ENCODE results near the gene GRID2. TPM values are rescaled to one million over a fixed set of nuclear protein-coding genes. Genes with fewer than 3 reads are reported as not detected.

Gene GRID2
- total and polyA plus RNA-seq, 2 donors (not counting 1 experiment from before 2014, with no cell fraction given), result under 0.01 to 0.02 TPM

DNA sequence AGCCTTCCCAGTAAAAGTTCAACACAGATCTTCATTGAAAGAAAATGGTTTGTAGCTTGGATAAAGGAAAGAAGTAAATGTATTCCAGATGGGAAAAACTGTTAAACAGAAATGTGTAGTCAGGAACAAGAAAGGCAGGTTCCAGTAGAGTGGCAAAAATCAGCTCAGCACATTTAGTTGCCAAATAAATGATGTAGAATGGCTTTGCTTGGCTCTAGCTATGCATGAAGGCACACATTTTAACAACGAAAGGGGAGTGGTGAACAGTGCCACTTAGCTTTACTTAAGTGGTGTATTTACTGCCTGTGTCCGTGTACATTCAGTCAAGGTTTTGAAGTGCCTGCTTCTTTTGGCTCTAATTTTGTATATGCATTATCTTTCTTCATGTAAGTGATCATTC, 880.3 kb downstream of the GRID2 start:
- Histone ChIP-seq H3K4me3 (replicated peaks in 1 of 4; ENCODE audit: control extremely low read depth in 1 of 4, insufficient read depth in 1 of 4, low read depth in 3 of 4, low read length in 4 of 4) (no peak overlapping the region), H2AFZ (ENCODE audit: low read length) (no peak overlapping the region), H3K9ac (ENCODE audit: insufficient read depth, low read length) (no peak overlapping the region), H3K36me3 (ENCODE audit: control insufficient read depth, insufficient read depth, low read length) (no peaks in the 10 kb centered on the region), H3K27ac (ENCODE audit: insufficient read depth, low read length) (no peak overlapping the region), H3K4me1 (ENCODE audit: control insufficient read depth, extremely low read depth, insufficient read depth, low read length) (no peaks in the 10 kb centered on the region), H3K9me3 (ENCODE audit: control insufficient read depth, insufficient read depth, low read depth, low read length) (no peaks in the 10 kb centered on the region), H4K20me1 (ENCODE audit: control insufficient read depth, extremely low read depth, insufficient read depth, low read length) (no peaks in the 10 kb centered on the region), H3K4me2 (ENCODE audit: extremely low read depth, insufficient read depth, low read length) (no peak overlapping the region), H3K27me3 (ENCODE audit: control insufficient read depth, insufficient read depth, low read length) (no peaks in the 10 kb centered on the region), H3K79me2 (ENCODE audit: control insufficient read depth, insufficient read depth, low read length) (no peaks in the 10 kb centered on the region)
- TF ChIP-seq, protein P1, sequence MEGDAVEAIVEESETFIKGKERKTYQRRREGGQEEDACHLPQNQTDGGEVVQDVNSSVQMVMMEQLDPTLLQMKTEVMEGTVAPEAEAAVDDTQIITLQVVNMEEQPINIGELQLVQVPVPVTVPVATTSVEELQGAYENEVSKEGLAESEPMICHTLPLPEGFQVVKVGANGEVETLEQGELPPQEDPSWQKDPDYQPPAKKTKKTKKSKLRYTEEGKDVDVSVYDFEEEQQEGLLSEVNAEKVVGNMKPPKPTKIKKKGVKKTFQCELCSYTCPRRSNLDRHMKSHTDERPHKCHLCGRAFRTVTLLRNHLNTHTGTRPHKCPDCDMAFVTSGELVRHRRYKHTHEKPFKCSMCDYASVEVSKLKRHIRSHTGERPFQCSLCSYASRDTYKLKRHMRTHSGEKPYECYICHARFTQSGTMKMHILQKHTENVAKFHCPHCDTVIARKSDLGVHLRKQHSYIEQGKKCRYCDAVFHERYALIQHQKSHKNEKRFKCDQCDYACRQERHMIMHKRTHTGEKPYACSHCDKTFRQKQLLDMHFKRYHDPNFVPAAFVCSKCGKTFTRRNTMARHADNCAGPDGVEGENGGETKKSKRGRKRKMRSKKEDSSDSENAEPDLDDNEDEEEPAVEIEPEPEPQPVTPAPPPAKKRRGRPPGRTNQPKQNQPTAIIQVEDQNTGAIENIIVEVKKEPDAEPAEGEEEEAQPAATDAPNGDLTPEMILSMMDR (conservative IDR thresholded peaks at IDR 0.05 in 1 of 2, IDR thresholded peaks at IDR 0.05 in 1 of 2; ENCODE audit: low read depth in 1 of 2, low read length in 2 of 2), result no peak
- no peak for TF ChIP-seq EZH2 (IDR thresholded peaks at IDR 0.05; ENCODE audit: low read length, missing control alignments)
- DNase-seq (ENCODE audit: low read depth in 2 of 2), result no peak

DNA sequence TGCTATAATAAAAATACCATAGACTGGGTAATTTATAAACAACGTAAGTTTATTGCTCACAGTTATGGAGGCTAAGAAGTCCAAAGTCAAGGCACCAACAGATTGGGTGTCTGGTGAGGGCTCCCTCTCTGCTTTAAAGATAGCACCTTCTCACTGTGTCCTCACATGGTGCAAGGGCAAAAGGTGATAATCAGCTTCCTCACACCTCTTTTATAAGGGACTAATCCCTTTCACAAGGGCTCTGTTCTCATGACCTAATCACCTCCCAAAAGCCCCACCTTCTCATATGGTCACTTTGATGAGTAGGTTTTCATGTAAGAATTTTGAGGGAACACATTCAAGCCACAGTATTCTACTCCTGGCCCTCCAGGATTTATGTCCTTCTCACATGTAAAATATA, 883.1 kb downstream of the GRID2 start:
- no peak for TF ChIP-seq EZH2 (IDR thresholded peaks at IDR 0.05; ENCODE audit: low read length, missing control alignments)
- TF ChIP-seq, protein P1 (conservative IDR thresholded peaks at IDR 0.05 in 1 of 2, IDR thresholded peaks at IDR 0.05 in 1 of 2; ENCODE audit: low read depth in 1 of 2, low read length in 2 of 2), result no peak
- Histone ChIP-seq H3K4me1 (ENCODE audit: control insufficient read depth, extremely low read depth, insufficient read depth, low read length) (no peaks in the 10 kb centered on the region), H3K9ac (ENCODE audit: insufficient read depth, low read length) (no peak overlapping the region), H3K36me3 (ENCODE audit: control insufficient read depth, insufficient read depth, low read length) (no peaks in the 10 kb centered on the region), H3K9me3 (ENCODE audit: control insufficient read depth, insufficient read depth, low read depth, low read length) (no peaks in the 10 kb centered on the region), H3K27me3 (ENCODE audit: control insufficient read depth, insufficient read depth, low read length) (no peaks in the 10 kb centered on the region), H3K79me2 (ENCODE audit: control insufficient read depth, insufficient read depth, low read length) (no peaks in the 10 kb centered on the region), H3K4me2 (ENCODE audit: extremely low read depth, insufficient read depth, low read length) (no peak overlapping the region), H2AFZ (ENCODE audit: low read length) (no peak overlapping the region), H4K20me1 (ENCODE audit: control insufficient read depth, extremely low read depth, insufficient read depth, low read length) (no peaks in the 10 kb centered on the region), H3K27ac (ENCODE audit: insufficient read depth, low read length) (no peak overlapping the region), H3K4me3 (replicated peaks in 1 of 4; ENCODE audit: control extremely low read depth in 1 of 4, insufficient read depth in 1 of 4, low read depth in 3 of 4, low read length in 4 of 4) (no peak overlapping the region)
- no peak for DNase-seq (ENCODE audit: low read depth in 2 of 2)

DNA sequence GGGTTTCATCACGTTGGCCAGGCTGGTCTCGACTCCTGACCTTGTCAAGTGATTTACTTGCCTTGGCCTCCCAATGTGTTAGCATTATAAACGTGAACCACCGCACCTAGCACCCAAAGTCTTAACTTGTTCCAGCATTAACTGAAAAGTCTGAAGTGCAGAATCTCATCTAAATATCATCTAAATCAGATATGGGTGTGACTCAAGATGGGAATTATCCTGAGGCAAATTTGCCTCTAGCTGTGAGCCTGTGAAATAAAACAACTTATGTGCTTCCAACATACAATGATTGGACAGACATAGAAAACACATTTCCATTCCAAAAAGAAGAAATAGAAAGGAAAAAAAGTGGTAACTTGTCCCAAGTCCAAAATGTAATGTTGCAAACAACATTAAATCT, 883.7 kb downstream of the GRID2 start:
- Histone ChIP-seq H3K4me2 (ENCODE audit: extremely low read depth, insufficient read depth, low read length) (no peak overlapping the region), H3K36me3 (ENCODE audit: control insufficient read depth, insufficient read depth, low read length) (no peaks in the 10 kb centered on the region), H2AFZ (ENCODE audit: low read length) (no peak overlapping the region), H3K4me1 (ENCODE audit: control insufficient read depth, extremely low read depth, insufficient read depth, low read length) (no peaks in the 10 kb centered on the region), H3K79me2 (ENCODE audit: control insufficient read depth, insufficient read depth, low read length) (no peaks in the 10 kb centered on the region), H3K9ac (ENCODE audit: insufficient read depth, low read length) (no peak overlapping the region), H3K27me3 (ENCODE audit: control insufficient read depth, insufficient read depth, low read length) (no peaks in the 10 kb centered on the region), H3K4me3 (replicated peaks in 1 of 4; ENCODE audit: control extremely low read depth in 1 of 4, insufficient read depth in 1 of 4, low read depth in 3 of 4, low read length in 4 of 4) (no peak overlapping the region), H4K20me1 (ENCODE audit: control insufficient read depth, extremely low read depth, insufficient read depth, low read length) (no peaks in the 10 kb centered on the region), H3K9me3 (ENCODE audit: control insufficient read depth, insufficient read depth, low read depth, low read length) (no peaks in the 10 kb centered on the region), H3K27ac (ENCODE audit: insufficient read depth, low read length) (no peak overlapping the region)
- no peak for DNase-seq (ENCODE audit: low read depth in 2 of 2)
- no peak for TF ChIP-seq EZH2 (IDR thresholded peaks at IDR 0.05; ENCODE audit: low read length, missing control alignments)
- TF ChIP-seq, protein P1 (conservative IDR thresholded peaks at IDR 0.05 in 1 of 2, IDR thresholded peaks at IDR 0.05 in 1 of 2; ENCODE audit: low read depth in 1 of 2, low read length in 2 of 2), result no peak

All from fibroblast of lung (primary cell).